Raji (cell line): Measurements from ENCODE around the gene OR2G3.

Experiments used
- POLR2A ChIP-seq: IDR thresholded peaks from 2 replicates; pipeline ENCODE4 v1.6.1; 2011; ENCODE audit warnings: low read depth, low read length, control low read depth; ENCODE audit not compliant: insufficient read depth

OR2G3 gene

DNA sequence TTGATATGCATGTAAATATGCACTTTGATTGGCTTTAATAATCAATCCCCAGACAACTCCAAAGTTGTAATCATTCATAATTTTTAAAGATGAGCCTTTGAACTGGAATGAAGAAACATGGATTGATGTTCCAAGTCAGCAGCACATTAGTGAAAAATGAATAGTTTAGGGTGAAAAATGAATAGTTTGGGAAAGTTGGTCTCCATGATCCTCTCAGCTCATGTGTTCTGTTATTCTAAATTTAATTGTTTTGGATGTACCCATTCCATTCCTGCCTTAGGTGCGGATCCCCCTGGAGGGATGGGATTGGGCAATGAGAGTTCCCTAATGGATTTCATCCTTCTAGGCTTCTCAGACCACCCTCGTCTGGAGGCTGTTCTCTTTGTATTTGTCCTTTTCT, at the start of gene OR2G3:
Gene OR2G3 (plus strand): TSS at position 301 of the 400 bp plus-strand sequence. CDS start 0 bp downstream, at position 301.
- no peak for TF ChIP-seq POLR2A

DNA sequence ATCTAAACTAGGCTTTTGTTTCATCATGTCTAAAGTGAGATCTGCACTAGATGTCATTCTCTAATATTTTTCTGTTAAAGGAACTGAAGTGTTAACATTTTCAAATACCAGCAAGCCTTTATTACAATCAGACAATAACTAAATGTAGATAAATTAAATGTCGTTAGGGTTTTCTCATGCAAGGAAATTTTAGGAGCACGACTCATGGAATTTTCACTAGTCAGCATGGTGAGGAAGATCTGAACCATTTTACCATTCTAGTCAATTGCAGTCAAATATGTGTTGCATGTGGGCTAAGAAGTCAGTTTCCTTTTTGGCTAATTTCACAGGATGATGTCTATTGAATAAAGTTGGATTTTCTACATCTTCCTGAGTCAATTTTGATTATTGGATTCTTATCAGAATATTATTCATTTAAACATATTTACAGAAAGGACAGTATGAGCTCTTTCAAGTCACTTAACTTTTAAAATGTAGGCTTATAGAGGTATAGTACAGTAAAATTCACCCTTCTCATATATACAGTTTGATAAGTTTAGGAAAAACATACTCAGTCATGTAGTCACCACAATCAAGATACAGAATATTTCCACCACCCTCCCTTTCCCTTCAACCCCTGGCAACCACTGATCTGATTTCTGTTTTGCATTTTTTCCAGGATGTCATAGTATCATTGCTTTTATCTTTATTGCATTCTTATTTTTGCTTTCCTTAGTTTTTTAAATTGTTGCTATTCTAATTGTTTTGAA, 47.3 kb upstream of the OR2G3 start:
- TF ChIP-seq POLR2A = no peak

DNA sequence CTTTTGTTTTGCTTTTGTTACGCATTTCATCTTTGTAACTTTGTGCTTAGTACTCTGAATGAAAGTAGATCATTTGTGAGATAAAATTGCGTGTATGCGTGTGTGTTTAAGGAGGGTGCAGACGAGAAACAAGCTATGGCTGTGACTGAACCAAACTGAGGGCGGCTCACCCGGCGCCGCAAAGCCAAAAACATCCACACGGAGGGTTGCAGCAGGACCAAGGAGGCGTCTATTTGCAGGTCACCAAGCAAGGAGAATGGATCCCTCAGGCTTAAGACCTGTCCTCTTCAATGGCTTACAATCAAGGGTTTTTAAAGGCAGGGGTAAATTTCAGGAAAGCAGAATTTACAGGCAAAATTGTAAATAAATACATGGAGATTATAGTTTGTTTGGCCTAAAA, 43.7 kb upstream of the OR2G3 start:
- TF ChIP-seq POLR2A = no peak

DNA sequence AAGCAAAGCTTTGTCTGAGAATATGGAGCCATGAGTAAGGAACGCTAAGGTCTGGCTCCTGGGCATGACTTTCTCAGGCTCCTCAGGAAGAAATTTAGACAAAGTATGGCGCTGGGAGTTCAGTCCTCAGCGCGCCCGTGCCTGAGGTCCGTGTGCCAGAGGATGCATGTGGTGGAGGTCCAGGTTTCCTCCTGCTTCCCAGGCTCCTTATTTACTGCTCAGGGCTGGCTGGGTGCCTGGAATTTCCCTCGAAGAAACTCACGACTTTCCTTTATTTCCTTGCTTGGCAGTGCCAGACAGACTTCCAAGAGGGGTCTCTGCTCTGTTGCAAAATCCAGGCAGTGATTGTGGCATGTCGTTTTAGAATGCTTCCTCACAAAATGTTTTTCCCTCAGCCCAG, 43.2 kb upstream of the OR2G3 start:
- TF ChIP-seq POLR2A = no peak

DNA sequence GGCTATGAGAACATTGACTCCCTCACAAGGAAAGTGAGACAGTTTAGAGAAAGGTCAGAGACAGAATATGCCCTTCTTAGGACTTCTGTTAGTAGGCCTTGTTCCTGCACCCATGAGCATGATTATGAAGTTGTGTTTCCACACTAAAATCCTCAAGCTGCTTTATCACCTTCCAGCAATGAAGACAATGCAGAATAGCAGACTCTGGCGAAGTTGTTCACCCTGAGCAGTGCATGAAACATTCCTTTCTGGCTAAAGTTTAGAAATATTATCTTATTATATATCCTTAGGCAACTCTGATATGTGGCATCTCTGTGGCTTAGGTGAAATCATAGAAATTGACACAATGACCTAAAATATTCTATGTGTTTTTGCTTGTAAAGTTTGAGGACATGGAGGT, 31.1 kb upstream of the OR2G3 start:
- TF ChIP-seq POLR2A = no peak

DNA sequence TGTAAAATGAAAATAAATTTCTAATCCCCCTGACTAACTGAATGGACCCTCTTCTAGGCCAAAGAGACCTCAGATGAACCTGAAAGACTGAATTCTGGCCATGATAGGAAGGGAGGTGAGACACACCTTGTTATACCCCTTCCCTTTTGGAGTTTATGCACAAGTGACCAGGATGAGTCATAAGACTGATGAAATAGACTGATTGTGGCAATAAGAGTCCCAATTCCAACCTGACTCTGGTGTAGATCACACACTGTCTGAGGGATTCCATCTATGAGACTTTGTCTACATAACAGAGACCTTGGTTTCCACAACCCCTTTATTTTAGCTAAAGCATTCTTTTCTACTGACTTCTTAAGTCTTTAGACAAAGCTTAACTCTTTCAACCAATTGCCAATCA, 30.7 kb upstream of the OR2G3 start:
- TF ChIP-seq POLR2A = no peak

DNA sequence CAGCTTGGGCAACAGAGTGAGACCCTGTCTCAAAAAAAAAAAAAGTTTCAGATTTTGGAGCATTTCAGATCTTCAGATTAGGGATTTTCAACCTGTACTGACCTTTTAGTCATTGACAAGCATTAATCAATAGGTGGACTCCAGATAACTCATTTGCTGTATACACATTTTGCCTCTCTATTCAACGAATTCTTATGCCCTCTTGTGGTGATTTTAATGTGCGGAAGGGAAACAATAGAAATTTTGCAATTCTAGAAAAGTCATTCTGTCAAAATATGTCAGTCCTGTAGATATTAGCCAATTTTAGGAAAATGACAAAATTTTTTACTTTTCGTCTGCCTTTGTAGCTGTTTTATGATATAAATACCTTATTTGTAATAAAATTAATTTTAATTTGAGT, 28.9 kb upstream of the OR2G3 start:
- no peak for TF ChIP-seq POLR2A

DNA sequence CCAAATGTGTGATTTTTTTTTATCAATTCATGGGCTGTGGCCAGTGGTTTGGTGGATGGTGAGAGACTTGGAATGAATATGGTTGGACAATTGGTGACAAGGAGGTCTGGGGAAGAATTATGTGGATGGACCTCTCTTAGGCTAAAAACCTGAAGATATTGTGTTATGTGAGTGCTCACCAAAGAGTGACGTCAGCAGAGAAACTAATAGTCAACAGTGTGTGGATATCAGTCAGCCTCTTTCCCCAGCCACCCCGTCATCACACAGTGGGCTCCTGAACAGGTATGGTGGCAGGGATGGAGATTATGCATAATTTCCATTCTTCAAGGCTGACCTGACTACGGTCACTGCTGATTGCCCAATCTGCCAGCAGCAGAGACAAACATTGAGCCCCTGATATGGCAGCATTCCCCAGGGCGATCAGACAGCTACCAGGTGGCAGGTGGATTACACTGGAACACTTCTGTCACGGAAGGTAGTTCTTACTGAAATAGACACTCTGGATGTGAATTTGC, 26.4 kb upstream of the OR2G3 start:
- no peak for TF ChIP-seq POLR2A

DNA sequence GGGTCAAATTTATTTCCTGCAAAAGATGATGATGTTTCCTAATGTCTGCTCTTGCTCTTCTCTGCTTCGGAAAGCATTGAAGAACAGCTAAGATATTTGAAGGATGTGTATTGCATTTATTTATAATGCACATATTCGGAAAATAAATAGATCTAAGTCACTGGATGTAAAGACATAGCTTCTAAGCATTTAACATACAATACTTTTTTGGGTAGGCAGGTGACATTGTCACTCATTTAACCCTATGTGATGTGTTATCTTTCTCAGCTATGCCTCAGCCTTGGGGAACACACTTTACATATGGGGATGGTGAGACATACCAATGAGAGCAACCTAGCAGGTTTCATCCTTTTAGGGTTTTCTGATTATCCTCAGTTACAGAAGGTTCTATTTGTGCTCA, 17.3 kb upstream of the OR2G3 start, which contains the start of gene OR2G2:
Gene OR2G2 (plus strand): TSS at position 301 of the 400 bp plus-strand sequence. CDS start 0 bp downstream, at position 301.
- no peak for TF ChIP-seq POLR2A

DNA sequence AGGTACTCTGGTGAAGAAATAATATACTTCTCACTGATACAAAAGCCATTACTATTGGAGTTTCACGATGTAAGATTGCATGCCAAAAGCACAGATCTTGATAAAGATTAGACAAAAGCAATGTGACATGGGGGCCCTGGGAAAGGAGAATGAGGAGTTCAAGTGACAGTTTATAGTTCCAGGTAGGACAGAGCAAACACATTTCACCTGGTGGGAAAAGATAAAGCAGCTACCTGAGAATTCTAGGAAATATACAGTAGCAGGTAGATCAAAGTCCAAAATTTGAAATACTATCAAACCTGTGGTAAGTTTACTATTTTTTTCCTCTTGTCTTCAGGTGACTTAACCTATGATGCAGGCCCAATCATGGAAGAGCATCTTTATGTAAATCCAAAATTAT, 8.0 kb downstream of the OR2G3 start:
- TF ChIP-seq POLR2A = no peak

DNA sequence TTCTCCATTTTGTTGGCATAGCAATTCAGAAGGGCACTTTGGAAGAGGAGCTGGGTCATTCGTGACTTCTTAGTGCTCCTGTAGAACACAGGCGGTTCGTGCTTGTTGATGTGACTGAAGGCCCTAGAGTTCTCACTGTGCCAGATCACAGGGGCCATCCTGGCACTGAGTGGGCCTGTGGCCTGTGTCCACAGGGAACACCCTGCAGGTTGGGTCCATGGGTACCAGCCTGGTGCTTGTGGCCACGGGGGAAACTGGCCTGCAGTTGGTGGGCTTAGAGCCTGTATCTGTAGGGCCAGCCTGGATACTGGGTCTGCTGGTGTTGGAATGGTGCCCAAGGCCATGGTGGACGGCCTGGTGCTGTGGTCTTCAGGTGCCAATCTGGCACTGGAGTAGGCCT, 9.2 kb downstream of the OR2G3 start:
- no peak for TF ChIP-seq POLR2A

DNA sequence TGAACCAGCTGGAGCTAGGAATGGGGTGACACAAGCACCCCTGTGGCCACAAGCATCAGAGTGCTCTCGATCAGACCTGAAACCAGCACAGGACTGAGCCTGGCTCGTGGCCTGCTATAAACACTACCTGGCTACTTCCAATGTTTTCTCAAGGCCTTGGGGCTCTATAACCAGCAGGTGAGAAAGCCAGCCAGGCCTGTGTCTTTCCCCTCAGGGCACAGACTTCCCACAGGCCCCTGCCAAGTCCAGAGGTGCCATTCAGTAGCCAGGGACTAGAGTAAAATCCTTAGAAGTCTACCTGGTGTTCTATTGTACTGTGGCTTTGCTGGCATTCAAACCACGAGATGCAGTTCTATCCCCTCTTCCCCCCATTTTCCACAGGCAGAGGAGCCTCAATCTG, 22.6 kb downstream of the OR2G3 start:
- no peak for TF ChIP-seq POLR2A

DNA sequence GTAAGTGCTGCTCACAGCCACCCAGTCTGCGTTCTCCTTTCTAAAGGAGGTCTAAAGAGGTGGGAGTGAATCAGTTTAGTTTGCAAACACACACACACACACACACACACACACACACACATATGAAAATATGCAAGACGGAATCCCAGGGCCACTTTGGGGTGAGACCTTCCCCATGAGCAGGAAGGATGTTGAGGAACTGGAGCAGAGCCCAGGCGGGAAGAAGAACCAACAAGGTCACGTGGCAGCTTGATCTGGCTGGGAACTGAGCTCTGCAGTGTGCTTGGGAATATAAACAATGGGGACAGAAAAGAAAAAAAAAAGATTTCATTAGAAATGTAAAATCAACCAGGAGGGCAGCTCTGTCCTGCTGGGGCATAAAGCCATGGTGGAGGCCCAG, 32.6 kb downstream of the OR2G3 start:
- no peak for TF ChIP-seq POLR2A

DNA sequence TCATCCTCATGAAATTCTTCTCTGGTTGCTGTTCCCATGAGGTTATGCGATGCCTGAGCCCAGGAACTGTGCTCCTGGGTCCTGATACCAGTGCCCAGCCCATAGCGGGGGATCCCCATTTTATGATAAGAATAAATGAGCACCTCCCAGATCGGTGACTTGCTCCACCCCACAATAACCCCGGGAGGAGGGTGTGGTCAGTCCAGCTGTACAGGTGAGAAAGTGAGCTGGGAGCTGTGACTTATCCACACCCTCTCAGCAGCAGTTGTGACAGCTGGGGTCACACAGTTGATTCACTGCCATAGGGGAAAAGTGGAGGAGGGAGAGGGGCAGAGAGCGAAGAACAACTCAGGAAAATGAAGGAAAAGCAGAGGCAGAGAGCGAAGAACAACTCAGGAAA, 33.4 kb downstream of the OR2G3 start:
- TF ChIP-seq POLR2A = no peak

DNA sequence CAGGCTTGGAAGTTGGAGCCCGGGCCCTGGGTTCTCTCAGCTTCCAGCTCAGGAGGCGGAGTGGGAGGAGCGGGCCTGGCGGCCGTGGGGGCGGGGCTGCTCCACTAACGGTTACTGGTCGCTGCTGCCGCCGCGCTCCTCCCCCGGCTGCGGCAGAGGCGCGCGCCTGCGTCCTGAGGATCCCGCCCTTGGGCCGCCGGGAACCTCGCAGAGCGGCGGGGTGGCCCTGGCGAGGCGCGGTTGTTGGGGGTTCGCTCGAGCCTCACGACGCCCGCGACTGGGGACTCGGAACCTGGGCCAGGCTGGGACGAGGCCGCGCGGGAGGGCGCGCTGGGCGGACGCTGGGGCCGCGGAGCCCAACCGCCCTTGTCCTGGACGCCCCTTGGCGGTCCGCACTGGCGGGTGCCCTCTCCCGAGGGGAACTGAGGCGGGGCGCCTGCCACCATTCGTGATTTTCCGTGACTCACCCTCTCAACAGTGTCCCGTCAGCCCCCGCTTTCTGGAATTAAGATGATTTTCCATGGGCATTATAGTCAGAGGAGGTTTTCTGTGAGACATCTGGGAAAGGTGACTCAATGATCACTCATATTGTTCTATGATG, 34.1 kb downstream of the OR2G3 start:
- no peak for TF ChIP-seq POLR2A

DNA sequence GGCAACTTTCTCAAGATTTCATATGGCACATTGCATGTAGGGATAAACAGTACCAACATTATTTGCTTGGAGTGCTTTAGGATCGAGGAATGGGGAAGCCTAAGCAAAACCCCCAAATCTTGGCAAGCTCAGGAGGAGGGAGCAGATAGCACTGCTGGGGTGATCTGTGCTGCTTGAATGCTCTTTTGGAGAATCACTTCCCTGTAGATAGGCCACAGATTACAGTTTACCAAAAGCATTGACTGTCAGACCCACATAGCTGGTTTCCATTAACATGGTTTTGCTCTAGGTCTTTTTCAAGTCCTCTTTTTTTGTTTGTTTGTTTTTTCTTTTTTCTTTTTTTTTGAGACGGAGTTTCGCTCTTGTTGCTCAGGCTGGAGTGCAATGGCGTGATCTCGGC, 37.4 kb downstream of the OR2G3 start:
- no peak for TF ChIP-seq POLR2A
